MM.1S (cell line): ENCODE results near the gene EXOC6.

Source experiments
- CTCF ChIP-seq: fragments of 300-600 bp; sonication (generic); IDR thresholded peaks from 2 replicates; pipeline ENCODE4 v1.5.1; 2016; ENCODE audit warnings: antibody characterized with exemption, low read length, mixed read lengths
- EZH2 ChIP-seq: fragments of 300-600 bp; sonication (generic); optimal IDR thresholded peaks from 2 replicates; pipeline ENCODE3; 2017; ENCODE audit warnings: low read depth, mild to moderate bottlenecking, antibody characterized with exemption, low read length, mixed read lengths

GRCh38 chr10:92846344-92846743 is 2.0 kb upstream of the EXOC6 start:
- no peak for TF ChIP-seq CTCF
- TF ChIP-seq EZH2, result no peak
